GM12874 (cell line): ENCODE measurements around the gene BABAM2.

Experiments
- CTCF ChIP-seq: IDR thresholded peaks from 2 replicates; pipeline ENCODE4 v1.5.1; 2011; ENCODE audit warnings: low read depth, mild to moderate bottlenecking, control low read depth, low read length, moderate library complexity; ENCODE audit not compliant: insufficient read depth

The BABAM2 gene

GRCh38 chr2:27954771-27955383 is 64.3 kb downstream of the BABAM2 start:
- TF ChIP-seq CTCF = no peak

GRCh38 chr2:27955384-27956161 is 65.0 kb downstream of the BABAM2 start:
- no peak for TF ChIP-seq CTCF

GRCh38 chr2:27956888-27957287 is 66.4 kb downstream of the BABAM2 start:
- no peak for TF ChIP-seq CTCF

GRCh38 chr2:27958711-27959378 is 68.3 kb downstream of the BABAM2 start:
- no peak for TF ChIP-seq CTCF

GRCh38 chr2:27959496-27959895 is 69.0 kb downstream of the BABAM2 start:
- no peak for TF ChIP-seq CTCF

- TF ChIP-seq CTCF = no peak
Measured at GRCh38 chr2:27960237-27960912, 69.8 kb downstream of the BABAM2 start.

- no peak for TF ChIP-seq CTCF
Measured at GRCh38 chr2:27962006-27962405, 71.5 kb downstream of the BABAM2 start.
